GM23248 (cell line): Measurements from ENCODE around the gene SLC35E2B.

ENCODE experiments used
- EZH2 ChIP-seq: fragments of 200-600 bp; sonication (generic); IDR thresholded peaks from 2 replicates; pipeline ENCODE4 v1.6.1; 2018; ENCODE audit warnings: antibody characterized with exemption, mild to moderate bottlenecking; ENCODE audit not compliant: insufficient read depth, poor library complexity, severe bottlenecking
- EZH2phosphoT487 ChIP-seq: fragments of 200-600 bp; sonication (generic); IDR thresholded peaks from 2 replicates; pipeline ENCODE4 v1.6.1; 2018; ENCODE audit warnings: antibody characterized with exemption, moderate library complexity, mild to moderate bottlenecking, low read depth; ENCODE audit not compliant: insufficient read depth

DNA sequence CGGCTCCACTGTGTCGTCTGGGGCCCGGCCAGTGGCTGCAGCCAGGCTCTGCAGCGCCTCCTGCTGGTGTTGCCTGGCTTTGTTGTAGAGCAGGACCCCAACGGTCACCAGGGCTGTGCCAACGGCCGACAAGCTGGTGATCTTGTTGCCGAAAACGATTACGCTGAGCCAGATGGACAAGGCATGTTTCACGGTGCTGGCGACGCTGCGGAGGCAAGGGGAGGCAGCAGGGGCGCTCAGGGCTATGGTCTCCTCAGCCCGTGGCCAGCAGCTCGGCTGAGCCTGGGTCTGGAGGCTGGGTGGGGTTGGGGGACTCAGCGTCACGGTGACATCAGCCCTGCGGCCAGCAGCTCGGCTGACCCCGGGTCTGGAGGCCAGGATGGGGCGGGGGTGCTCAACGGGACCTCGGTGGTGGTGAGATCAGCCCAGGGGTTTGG is 26.8 kb downstream of the SLC35E2B start:
- TF ChIP-seq EZH2 = no peak
- no peak for TF ChIP-seq EZH2phosphoT487
